ENCODE results near the gene NEDD4L.

DNA sequence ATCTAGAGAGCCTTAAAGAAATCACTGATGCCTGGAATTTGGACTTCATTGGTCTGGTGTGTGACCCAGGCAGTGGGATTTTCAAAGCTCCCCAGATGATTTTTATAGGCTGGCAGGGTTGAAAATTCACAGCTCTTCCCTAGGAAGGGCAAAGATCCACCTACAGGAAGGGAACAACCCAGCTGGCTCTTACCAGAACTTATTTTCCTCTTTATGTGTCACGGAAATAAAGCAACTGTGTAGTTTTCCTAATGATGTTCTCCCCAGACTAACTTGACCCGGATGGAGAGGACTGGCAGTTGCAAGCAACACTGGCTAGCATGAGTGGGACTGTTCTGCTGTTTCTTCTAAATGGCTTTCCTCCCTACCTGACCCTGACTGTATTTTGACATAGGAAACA, 349.3 kb downstream of the NEDD4L start:
- TF ChIP-seq, protein P1, sequence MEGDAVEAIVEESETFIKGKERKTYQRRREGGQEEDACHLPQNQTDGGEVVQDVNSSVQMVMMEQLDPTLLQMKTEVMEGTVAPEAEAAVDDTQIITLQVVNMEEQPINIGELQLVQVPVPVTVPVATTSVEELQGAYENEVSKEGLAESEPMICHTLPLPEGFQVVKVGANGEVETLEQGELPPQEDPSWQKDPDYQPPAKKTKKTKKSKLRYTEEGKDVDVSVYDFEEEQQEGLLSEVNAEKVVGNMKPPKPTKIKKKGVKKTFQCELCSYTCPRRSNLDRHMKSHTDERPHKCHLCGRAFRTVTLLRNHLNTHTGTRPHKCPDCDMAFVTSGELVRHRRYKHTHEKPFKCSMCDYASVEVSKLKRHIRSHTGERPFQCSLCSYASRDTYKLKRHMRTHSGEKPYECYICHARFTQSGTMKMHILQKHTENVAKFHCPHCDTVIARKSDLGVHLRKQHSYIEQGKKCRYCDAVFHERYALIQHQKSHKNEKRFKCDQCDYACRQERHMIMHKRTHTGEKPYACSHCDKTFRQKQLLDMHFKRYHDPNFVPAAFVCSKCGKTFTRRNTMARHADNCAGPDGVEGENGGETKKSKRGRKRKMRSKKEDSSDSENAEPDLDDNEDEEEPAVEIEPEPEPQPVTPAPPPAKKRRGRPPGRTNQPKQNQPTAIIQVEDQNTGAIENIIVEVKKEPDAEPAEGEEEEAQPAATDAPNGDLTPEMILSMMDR (IDR thresholded peaks at IDR 0.05), result no peak
- TF ChIP-seq POLR2AphosphoS5 (IDR thresholded peaks at IDR 0.05) (peak in 1 of 4 donors; percentile 20), POLR2A (IDR thresholded peaks at IDR 0.05) (no peak)

Data from sigmoid colon (tissue), 4 donors.